GM19452 (cell line): ENCODE measurements around the gene BCL2L1.

Experiments
- ATAC-seq: cut with Tn5 transposase; IDR thresholded peaks from one replicate; pipeline ENCODE4 v1.9.1; 2021; ENCODE audit not compliant: unreplicated experiment

Gene BCL2L1

GRCh38 chr20:31615416-31615815, 107.3 kb downstream of the BCL2L1 start:
- no peak for ATAC-seq
